Right ventricle myocardium superior (tissue), 1 donor: ENCODE data around the gene ZNF646. TPM values are rescaled to one million over a fixed set of nuclear protein-coding genes. Genes with fewer than 3 reads are reported as not detected.

Source experiments
- ATAC-seq: fragments of 200-7000 bp; cut with Tn5 transposase; one replicate; pipeline ENCODE4 v1.9.1; 2020; ENCODE audit warnings: mild to moderate bottlenecking; ENCODE audit not compliant: poor library complexity
- DNase-seq: peaks from one replicate; pipeline ENCODE4 v3.0.0-alpha.2; 2020
- intact Hi-C: fragments of 100-400 bp; cut with DNase I; formaldehyde crosslinking; loops from one replicate; pipeline ENCODE4 v1.11.2; 2022
- total RNA-seq: library from RNA; stranded (reverse); fragmentation: NEBNext Ultra II Directional; extraction: Animal tissue kit (Norgen Biotek cat#: 25700); gene quantifications from one replicate; pipeline ENCODE4 v1.2.1, GENCODE V29; 2021
- donor health status: DM: no; HTN: yes; CAD: no; lungs with severe emphysema.

Gene ZNF646
- total RNA-seq, 1 donor from 2014 or later, result 8.3 TPM

GRCh38 chr16:31061126-31061812 is 13.0 kb upstream of the ZNF646 start:
- no peak for ATAC-seq
- intact Hi-C loops, result no loop called here
- no peak for DNase-seq

GRCh38 chr16:31061813-31062440 is 12.3 kb upstream of the ZNF646 start:
- ATAC-seq, result no peak
- intact Hi-C loops, result no loop called here
- DNase-seq, result no peak

- intact Hi-C loops, result no loop called here
- DNase-seq, result no peak
- ATAC-seq, result no peak
Observed at GRCh38 chr16:31063495-31063842, 10.8 kb upstream of the ZNF646 start.

- intact Hi-C loops, result no loop called here
- DNase-seq (no peak), ATAC-seq (no peak)
Observed at GRCh38 chr16:31063843-31064611, 10.2 kb upstream of the ZNF646 start.

- intact Hi-C loops, result no loop called here
- ATAC-seq, result peak; percentile 85
- peak; percentile 73 for DNase-seq
Observed at GRCh38 chr16:31064882-31065461, 9.2 kb upstream of the ZNF646 start.

GRCh38 chr16:31067342-31067741 is 6.9 kb upstream of the ZNF646 start:
- no peak for DNase-seq
- intact Hi-C loops, result no loop called here
- no peak for ATAC-seq

- intact Hi-C loops, result loop anchor here (2.0 kb wide), 1 partner anchor 37 kb away; no protein-coding TSS in a partner anchor
- DNase-seq (no peak), ATAC-seq (no peak)
Observed at GRCh38 chr16:31071861-31072260, 2.4 kb upstream of the ZNF646 start.

GRCh38 chr16:31072540-31073141 is 1.6 kb upstream of the ZNF646 start:
- DNase-seq (no peak), ATAC-seq (no peak)
- intact Hi-C loops, result loop anchor here (2.0 kb wide), 1 partner anchor 38 kb away; no protein-coding TSS in a partner anchor

- intact Hi-C loops, result loop anchor here (2.0 kb wide), 1 partner anchor 39 kb away; no protein-coding TSS in a partner anchor
- peak; percentile 94 for ATAC-seq
- peak; percentile 94 for DNase-seq
Observed at GRCh38 chr16:31073142-31073969, 866 bp upstream of the ZNF646 start.

- intact Hi-C loops, result no loop called here
- no peak for DNase-seq
Observed at GRCh38 chr16:31074814-31075183, 577 bp downstream of the ZNF646 start.

GRCh38 chr16:31076319-31076718 is 2.1 kb downstream of the ZNF646 start:
- DNase-seq, result no peak
- ATAC-seq, result no peak
- intact Hi-C loops, result no loop called here

More at GRCh38 chr16:31074814-31075183, 577 bp downstream of the ZNF646 start:
- ATAC-seq, result no peak

- DNase-seq, result no peak
- no peak for ATAC-seq
- intact Hi-C loops, result no loop called here
Observed at GRCh38 chr16:31077024-31077423, 2.8 kb downstream of the ZNF646 start.

- intact Hi-C loops, result no loop called here
- ATAC-seq (no peak), DNase-seq (no peak)
Observed at GRCh38 chr16:31077592-31078396, 3.6 kb downstream of the ZNF646 start.

- DNase-seq (no peak), ATAC-seq (no peak)
- intact Hi-C loops, result no loop called here
Observed at GRCh38 chr16:31078597-31079341, 4.5 kb downstream of the ZNF646 start.

- ATAC-seq (no peak), DNase-seq (no peak)
- intact Hi-C loops, result no loop called here
Observed at GRCh38 chr16:31079342-31079944, 5.2 kb downstream of the ZNF646 start.

GRCh38 chr16:31080035-31080629 is 5.9 kb downstream of the ZNF646 start:
- DNase-seq (no peak), ATAC-seq (no peak)
- intact Hi-C loops, result no loop called here
